Breast epithelium (tissue), 4 donors: ENCODE results near the gene ALDH1A2. TPM values are rescaled to one million over a fixed set of nuclear protein-coding genes. Genes with fewer than 3 reads are reported as not detected.

Source experiments
- DNase-seq, 2 donors: peaks; one replicate each; pipeline ENCODE4 v3.0.0-alpha.2; 2019; ENCODE audit warnings: low spot score in 2 of 2
- H3K27ac ChIP-seq, 2 donors: fragments of 200-600 bp; sonication (generic) in 1 of 2; one replicate each; pipeline ENCODE4 v1.5.1; 2016 to 2019; ENCODE audit warnings: mild to moderate bottlenecking in 1 of 2
- H3K27me3 ChIP-seq, 2 donors: fragments of 200-600 bp; sonication (generic) in 1 of 2; one replicate each; pipeline versions ENCODE4 v1.5.1 to v1.6.0; 2017 to 2019; ENCODE audit warnings: control low read depth in 1 of 2, mild to moderate bottlenecking in 1 of 2
- H3K36me3 ChIP-seq: fragments of 200-600 bp; one replicate; pipeline ENCODE4 v1.5.1; 2019
- H3K4me1 ChIP-seq, 2 donors: fragments of 200-600 bp; sonication (generic); one replicate each; pipeline ENCODE4 v1.5.1; 2016 to 2019; ENCODE audit warnings: control low read depth in 1 of 2
- H3K4me3 ChIP-seq, 3 donors: fragments of 200-600 bp; sonication (generic); 1 replicate in 2 of 3; 2 replicates in 1 of 3; pipeline ENCODE4 v1.5.1; 2016 to 2019; ENCODE audit warnings: mild to moderate bottlenecking in 3 of 3, moderate library complexity in 2 of 3
- H3K9me3 ChIP-seq, 2 donors: fragments of 200-600 bp; sonication (generic) in 1 of 2; one replicate each; pipeline ENCODE4 v1.5.1; 2016 to 2019; ENCODE audit warnings: control low read depth in 1 of 2
- CTCF ChIP-seq, 3 donors: fragments of 450-650 bp; IDR thresholded peaks; one replicate each; pipeline ENCODE4 v1.5.1; 2016 to 2017; ENCODE audit warnings: antibody characterized with exemption in 3 of 3, mild to moderate bottlenecking in 3 of 3, moderate library complexity in 3 of 3
- POLR2A ChIP-seq: fragments of 450-650 bp; IDR thresholded peaks from one replicate; pipeline ENCODE4 v1.6.1; 2016; ENCODE audit warnings: antibody characterized with exemption, mild to moderate bottlenecking, moderate library complexity
- POLR2AphosphoS5 ChIP-seq, 3 donors: sonication (generic); formaldehyde crosslinking; IDR thresholded peaks; one replicate each; pipeline ENCODE4 v1.6.1; 2017; ENCODE audit warnings: antibody characterized with exemption in 3 of 3
- intact Hi-C: fragments of 100-400 bp; cut with DNase I; formaldehyde crosslinking; loops from one replicate; pipeline ENCODE4 v1.15.1; 2023; ENCODE audit warnings: low total_unique reads
- total RNA-seq, 3 donors: library from RNA; depleted of rRNA; stranded (reverse); fragments of >200 nt; gene quantifications; one replicate each; pipeline ENCODE4 v1.1.0, GENCODE V29; 2016

The ALDH1A2 gene
- total RNA-seq, 3 donors from 2014 or later = 6.1 to 19.6 (median 11.1) TPM

- Histone ChIP-seq H3K9me3 (no peaks in the 10 kb centered on the region), H3K4me1 (no peaks in the 10 kb centered on the region), H3K27ac (no peak overlapping the region), H3K36me3 (no peaks in the 10 kb centered on the region), H3K27me3 (no peaks in the 10 kb centered on the region), H3K4me3 (no peak overlapping the region)
- intact Hi-C loops = no loop called here
- DNase-seq = no peak
- TF ChIP-seq CTCF (IDR thresholded peaks at IDR 0.05) (no peak), POLR2AphosphoS5 (IDR thresholded peaks at IDR 0.05) (no peak), POLR2A (no peak)
Measured at GRCh38 chr15:57943171-57943570, 122.3 kb downstream of the ALDH1A2 start.

GRCh38 chr15:57941816-57942215 is 123.7 kb downstream of the ALDH1A2 start:
- Histone ChIP-seq H3K4me1 (no peaks in the 10 kb centered on the region), H3K27ac (no peak overlapping the region), H3K36me3 (no peaks in the 10 kb centered on the region), H3K4me3 (no peak overlapping the region), H3K9me3 (no peaks in the 10 kb centered on the region), H3K27me3 (no peaks in the 10 kb centered on the region)
- intact Hi-C loops = no loop called here
- DNase-seq = no peak
- TF ChIP-seq POLR2AphosphoS5 (IDR thresholded peaks at IDR 0.05) = no peak
- TF ChIP-seq POLR2A = no peak
- no peak for TF ChIP-seq CTCF (IDR thresholded peaks at IDR 0.05)

GRCh38 chr15:57932348-57932747 is 133.2 kb downstream of the ALDH1A2 start:
- Histone ChIP-seq H3K4me1 (no peaks in the 10 kb centered on the region), H3K36me3 (no peaks in the 10 kb centered on the region), H3K4me3 (no peak overlapping the region), H3K9me3 (no peaks in the 10 kb centered on the region), H3K27me3 (no peaks in the 10 kb centered on the region), H3K27ac (no peak overlapping the region)
- no peak for DNase-seq
- intact Hi-C loops = no loop called here
- TF ChIP-seq POLR2AphosphoS5 (IDR thresholded peaks at IDR 0.05) (no peak), CTCF (IDR thresholded peaks at IDR 0.05) (no peak), POLR2A (no peak)

GRCh38 chr15:57931570-57931969 is 133.9 kb downstream of the ALDH1A2 start:
- no peaks in the 10 kb centered on the region for H3K9me3 ChIP-seq
- no peak for TF ChIP-seq POLR2A
- TF ChIP-seq CTCF (IDR thresholded peaks at IDR 0.05) = no peak
- TF ChIP-seq POLR2AphosphoS5 (IDR thresholded peaks at IDR 0.05) = no peak
- no peak overlapping the region for H3K27ac ChIP-seq
- no peak overlapping the region for H3K4me3 ChIP-seq
- no peaks in the 10 kb centered on the region for H3K27me3 ChIP-seq
- intact Hi-C loops = no loop called here
- no peak for DNase-seq
- no peaks in the 10 kb centered on the region for H3K4me1 ChIP-seq
- H3K36me3 ChIP-seq = no peaks in the 10 kb centered on the region

GRCh38 chr15:57927091-57927631 is 138.3 kb downstream of the ALDH1A2 start:
- DNase-seq = no peak
- H3K4me1 ChIP-seq = no peaks in the 10 kb centered on the region
- no peaks in the 10 kb centered on the region for H3K9me3 ChIP-seq
- H3K27me3 ChIP-seq = no peaks in the 10 kb centered on the region
- TF ChIP-seq POLR2A (no peak), POLR2AphosphoS5 (IDR thresholded peaks at IDR 0.05) (no peak), CTCF (IDR thresholded peaks at IDR 0.05) (no peak)
- intact Hi-C loops = no loop called here
- H3K36me3 ChIP-seq = no peaks in the 10 kb centered on the region
- no peak overlapping the region for H3K4me3 ChIP-seq
- no peak overlapping the region for H3K27ac ChIP-seq
